GM18498 (cell line): ENCODE measurements around the gene MAML2.

Source experiments
- ATAC-seq: cut with Tn5 transposase; IDR thresholded peaks from one replicate; pipeline ENCODE4 v1.9.1; 2021; ENCODE audit warnings: mild to moderate bottlenecking, moderate library complexity; ENCODE audit not compliant: unreplicated experiment

MAML2 gene

DNA sequence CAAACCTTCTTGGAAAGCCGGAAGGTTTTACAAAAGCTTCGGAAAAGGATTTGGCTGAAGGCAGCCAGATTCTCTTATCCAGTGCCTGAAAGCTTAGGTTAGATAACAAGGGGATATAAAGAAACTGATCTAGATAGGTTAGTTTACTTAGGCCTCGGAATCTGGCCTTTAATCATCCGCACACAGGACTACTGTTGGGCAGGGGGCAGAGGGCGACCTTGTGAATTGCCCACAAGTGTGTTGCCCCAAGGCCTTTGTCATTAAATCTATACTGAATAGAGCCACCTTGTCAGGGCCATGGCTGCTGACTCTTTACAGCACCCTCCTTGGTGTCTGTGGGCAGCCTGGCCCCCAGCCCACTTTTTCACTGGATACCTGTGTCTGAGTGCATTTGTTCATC, 409.4 kb downstream of the MAML2 start:
- ATAC-seq: no peak

DNA sequence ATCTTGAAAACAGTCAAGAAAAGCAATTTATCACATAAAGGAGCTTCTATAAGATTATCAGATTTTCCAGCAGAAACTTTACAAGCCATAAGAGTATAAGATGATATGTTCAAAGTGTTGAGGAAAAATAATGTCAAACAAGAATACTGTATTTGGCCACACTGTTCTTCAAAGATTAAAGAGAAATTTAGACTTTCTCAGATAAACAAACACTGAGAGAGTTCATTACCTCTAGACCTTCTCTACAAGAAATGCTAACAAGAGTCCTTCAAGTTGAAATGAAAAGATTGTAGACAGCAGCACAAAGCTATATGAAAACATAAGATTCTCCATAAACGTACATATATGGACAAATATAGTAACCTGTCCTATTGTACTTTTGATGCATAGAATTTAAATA, 411.1 kb downstream of the MAML2 start:
- ATAC-seq: no peak

DNA sequence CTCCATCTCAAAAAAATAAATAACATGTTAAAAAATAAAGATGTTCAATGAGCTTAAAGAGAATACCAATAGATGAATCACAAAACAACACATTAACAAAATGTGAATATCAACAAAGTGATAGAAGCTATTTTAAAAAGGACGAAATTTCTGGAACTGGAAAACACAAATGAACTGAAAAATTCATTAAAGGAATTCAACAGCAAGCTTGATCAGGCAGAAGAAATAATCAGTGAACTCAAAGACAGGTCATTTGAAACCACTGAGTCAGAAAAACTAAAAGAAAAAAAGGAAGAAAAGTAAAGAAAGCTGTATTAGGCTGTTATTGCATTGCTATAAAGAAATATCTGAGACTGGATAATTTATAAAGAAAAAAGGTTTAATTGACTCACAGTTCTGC, 412.0 kb downstream of the MAML2 start:
- ATAC-seq: no peak

DNA sequence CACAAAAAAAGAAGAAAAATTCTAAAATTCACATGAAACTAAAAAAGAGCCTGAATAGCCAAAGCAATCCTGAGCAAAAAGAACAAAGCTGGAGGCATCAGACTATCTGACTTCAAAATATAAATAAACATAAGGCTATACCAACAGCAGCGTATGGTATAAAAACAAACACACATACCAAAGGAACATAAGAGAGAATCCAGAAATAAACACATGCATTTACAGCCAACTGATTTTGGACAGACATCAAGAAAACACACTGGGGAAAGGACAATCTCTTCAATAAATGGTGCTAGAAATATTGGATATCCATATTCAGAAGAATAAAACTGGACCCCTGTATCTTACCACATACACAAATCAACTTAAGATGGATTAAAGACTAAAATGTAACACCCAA, 416.3 kb downstream of the MAML2 start:
- ATAC-seq: no peak
